Tibial nerve (tissue), 4 donors: Measurements from ENCODE around the gene KCNJ13. TPM values are rescaled to one million over a fixed set of nuclear protein-coding genes. Genes with fewer than 3 reads are reported as not detected.
"Not testable (repeated sequence)": the region's sequence is repeated elsewhere in the genome, so short reads cannot be mapped to it uniquely, and the experiment has no call there.

Source experiments
- DNase-seq, 2 donors: peaks; one replicate each; pipeline ENCODE4 v3.0.0-alpha.2; 2019; ENCODE audit warnings: low spot score in 2 of 2
- H3K27ac ChIP-seq, 4 donors: fragments of 200-600 bp; sonication (generic) in 3 of 4; one replicate each; pipeline ENCODE4 v1.5.1; 2017 to 2019; ENCODE audit warnings: mild to moderate bottlenecking in 1 of 4
- H3K27me3 ChIP-seq, 2 donors: fragments of 200-600 bp; sonication (generic) in 1 of 2; one replicate each; pipeline versions ENCODE4 v1.5.1 to v1.6.0; 2017 to 2019
- H3K36me3 ChIP-seq, 3 donors: fragments of 200-600 bp; sonication (generic); one replicate each; pipeline ENCODE4 v1.5.1; 2018 to 2019
- H3K4me1 ChIP-seq, 4 donors: fragments of 200-600 bp; sonication (generic) in 3 of 4; one replicate each; pipeline ENCODE4 v1.5.1; 2017 to 2019
- H3K4me3 ChIP-seq, 4 donors: fragments of 200-600 bp; sonication (generic) in 3 of 4; one replicate each; pipeline ENCODE4 v1.5.1; 2017 to 2019; ENCODE audit warnings: mild to moderate bottlenecking in 1 of 4, moderate library complexity in 1 of 4
- H3K9me3 ChIP-seq, 4 donors: fragments of 200-600 bp; sonication (generic) in 3 of 4; one replicate each; pipeline ENCODE4 v1.5.1; 2017 to 2019
- CTCF ChIP-seq, 5 experiments: fragments of 200-600 bp in 3 of 5; fragments of 450-650 bp in 2 of 5; sonication (generic) in 3 of 5; IDR thresholded peaks; one replicate each; pipeline ENCODE4 v1.5.1; 2016 to 2019; ENCODE audit warnings: antibody characterized with exemption in 5 of 5, mild to moderate bottlenecking in 3 of 5, moderate library complexity in 2 of 5
- EP300 ChIP-seq, 2 donors: sonication (generic); formaldehyde crosslinking; IDR thresholded peaks; one replicate each; pipeline ENCODE4 v1.6.1; 2017; ENCODE audit warnings: antibody characterized with exemption in 2 of 2, mild to moderate bottlenecking in 1 of 2
- POLR2A ChIP-seq, 2 donors: fragments of 450-650 bp; IDR thresholded peaks; one replicate each; pipeline ENCODE4 v1.6.1; 2017; ENCODE audit warnings: antibody characterized with exemption in 2 of 2, mild to moderate bottlenecking in 2 of 2, moderate library complexity in 2 of 2
- WGBS, 2 donors: methylation state at CpG; one replicate each; pipeline ENCODE4 v1.1.5; 2018; 5-methylcytosine and 5-hydroxymethylcytosine counted together
- small RNA-seq: library from RNA; depleted of rRNA; stranded (forward); fragments of <200 nt; gene quantifications from one replicate; pipeline ENCODE3, GENCODE V24; 2016
- total RNA-seq, 4 donors: library from RNA; depleted of rRNA; stranded (reverse); fragments of >200 nt; gene quantifications; one replicate each; pipeline ENCODE4 v1.1.0, GENCODE V29; 2016

Gene KCNJ13
- total RNA-seq, 4 donors from 2014 or later: not detected

- no peak for TF ChIP-seq EP300 (IDR thresholded peaks at IDR 0.05)
- no peak for TF ChIP-seq POLR2A (IDR thresholded peaks at IDR 0.05)
- TF ChIP-seq CTCF (IDR thresholded peaks at IDR 0.05): no peak
- H3K9me3 ChIP-seq: no peaks in the 10 kb centered on the region
- 59 to 80% methylated on average over 2 of the region's 2 CpGs for WGBS, 2 donors
- peaks cover 0 to 42% (median 0%) of the 10 kb centered on the region in 3 donors for H3K36me3 ChIP-seq
- no peak overlapping the region for H3K27ac ChIP-seq
- peaks cover 0 to 3% (median 0%) of the 10 kb centered on the region in 4 donors for H3K4me1 ChIP-seq
- H3K4me3 ChIP-seq: no peak overlapping the region
- no peak for DNase-seq
- H3K27me3 ChIP-seq: no peaks in the 10 kb centered on the region
These were observed 54.5 kb downstream of the KCNJ13 start for GRCh38 chr2:232721882-232722281.

GRCh38 chr2:232721261-232721660, 55.1 kb downstream of the KCNJ13 start:
- peaks cover 0 to 42% (median 0%) of the 10 kb centered on the region in 3 donors for H3K36me3 ChIP-seq
- H3K4me3 ChIP-seq: no peak overlapping the region
- TF ChIP-seq POLR2A (IDR thresholded peaks at IDR 0.05) (no peak), EP300 (IDR thresholded peaks at IDR 0.05) (no peak), CTCF (IDR thresholded peaks at IDR 0.05) (no peak)
- 53 to 75% methylated on average over 2 of the region's 2 CpGs for WGBS, 2 donors
- DNase-seq: no peak
- no peaks in the 10 kb centered on the region for H3K27me3 ChIP-seq
- no peaks in the 10 kb centered on the region for H3K9me3 ChIP-seq
- H3K27ac ChIP-seq: no peak overlapping the region
- peaks cover 0 to 4% (median 0%) of the 10 kb centered on the region in 4 donors for H3K4me1 ChIP-seq

GRCh38 chr2:232720056-232720455, 56.3 kb downstream of the KCNJ13 start:
- not testable (repeated sequence) for H3K4me3 ChIP-seq, DNase-seq, H3K27me3 ChIP-seq, H3K27ac ChIP-seq, H3K9me3 ChIP-seq
- peaks cover 0 to 29% (median 0%) of the 10 kb centered on the region in 3 donors for H3K36me3 ChIP-seq
- H3K4me1 ChIP-seq: peaks cover 0 to 15% (median 0%) of the 10 kb centered on the region in 4 donors

Small RNAs within 50 kb of the gene (small RNA-seq; reads per million reads assigned to genes)
- not detected for gene RNU6-107P

Other genes starting within 250 kb of the KCNJ13 start
- gene CHRNG, start 236.9 kb downstream of the KCNJ13 start, total RNA-seq: not detected
- gene TIGD1, start 226.0 kb downstream of the KCNJ13 start, total RNA-seq: 1 to 10 TPM; 2.4 to 5.3 (median 4.2) TPM
- gene EIF4E2, start 225.9 kb downstream of the KCNJ13 start, total RNA-seq: 10 to 100 TPM; 23.8 to 38.5 (median 27.8) TPM
- 10 to 100 TPM; 29.1 to 48.7 (median 42.6) TPM for gene EFHD1, start 143.0 kb downstream of the KCNJ13 start, total RNA-seq
- 100 to 1,000 TPM in 2 of 4 donors, 10 to 100 TPM in 2; 66.0 to 106 (median 86.4) TPM for gene GIGYF2, start 79.2 kb downstream of the KCNJ13 start, total RNA-seq
- gene SNORC, start 93.7 kb upstream of the KCNJ13 start, total RNA-seq: 10 to 100 TPM in 3 of 4 donors, 1 to 10 TPM in 1; 6.9 to 24.0 (median 10.7) TPM
- 10 to 100 TPM; 12.9 to 47.6 (median 22.7) TPM for gene NGEF, start 236.7 kb upstream of the KCNJ13 start, total RNA-seq